ENCODE data around the gene ELMO1. TPM values are rescaled to one million over a fixed set of nuclear protein-coding genes. Genes with fewer than 3 reads are reported as not detected.

ELMO1 gene
- total RNA-seq, 1 experiment from 2014 or later = 7.8 TPM

DNA sequence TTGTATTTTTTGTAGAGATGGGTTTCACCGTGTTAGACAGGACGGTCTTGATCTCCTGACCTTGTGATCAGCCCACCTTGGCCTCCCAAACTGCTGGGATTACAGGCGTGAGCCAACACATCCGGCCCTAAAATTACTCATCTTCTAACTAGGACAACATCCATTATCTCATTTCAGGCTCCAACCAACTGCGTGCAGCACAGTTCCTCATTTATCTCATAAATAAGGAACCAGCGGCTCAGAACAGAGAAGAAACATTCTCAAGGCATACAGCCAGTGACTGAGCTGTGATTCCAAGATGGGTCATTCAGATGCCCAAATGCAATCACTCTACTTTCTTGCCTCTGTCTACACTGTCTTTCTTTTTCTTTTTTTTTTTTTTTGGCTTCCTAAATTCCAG is 356.1 kb downstream of the ELMO1 start:
- no peak overlapping the region for H2AFZ ChIP-seq (ENCODE audit: low read length)
- no peak for DNase-seq
- no peak overlapping the region for H4K8ac ChIP-seq (replicated peaks; ENCODE audit: insufficient read length, low read depth, low read length)
- H3K56ac ChIP-seq (ENCODE audit: insufficient read length, low read depth, low read length) = no peak overlapping the region
- no peak overlapping the region for H3K4me3 Mint-ChIP-seq
- peaks cover 0 to 3% of the 10 kb centered on the region in 2 experiments; a peak in 2 of 5 replicates for H3K9me3 Mint-ChIP-seq
- no peak overlapping the region for H3K14ac ChIP-seq (ENCODE audit: insufficient read depth, low read length)
- no peaks in the 10 kb centered on the region for H3K9me3 ChIP-seq (ENCODE audit: control insufficient read depth, low read depth, low read length)
- H2BK120ac ChIP-seq (ENCODE audit: low read depth, low read length, poor library complexity, severe bottlenecking) = no peak overlapping the region
- H3K18ac ChIP-seq (ENCODE audit: insufficient read length, low read depth, low read length) = no peak overlapping the region
- H3K27me3 Mint-ChIP-seq (ENCODE audit: low read depth) = no peaks in the 10 kb centered on the region
- WGBS (ENCODE audit: extremely low coverage, insufficient read length, low lambda C conversion rate) = no CpG with 5 or more reads among the region's 6 CpGs
- H3K23me2 ChIP-seq (ENCODE audit: insufficient read length, low read depth, low read length, poor library complexity, severe bottlenecking) = no peaks in the 10 kb centered on the region
- peaks cover 3% of the 10 kb centered on the region; the same call in 1 of the 2 replicates for H3K4me1 ChIP-seq (ENCODE audit: insufficient read depth, low read length)
- peaks cover 9 to 10% of the 10 kb centered on the region in 2 experiments for H3K4me1 Mint-ChIP-seq
- H3K79me1 ChIP-seq (ENCODE audit: insufficient read depth, low read depth, low read length, poor library complexity, severe bottlenecking) = no peaks in the 10 kb centered on the region
- no peak overlapping the region for H2BK5ac ChIP-seq (ENCODE audit: insufficient read length, low read length)
- no peak overlapping the region for H4K91ac ChIP-seq (ENCODE audit: insufficient read length, low read depth, low read length)
- H3K27ac ChIP-seq (ENCODE audit: insufficient read length, low read depth, low read length) = no peak overlapping the region
- no peak overlapping the region for H4K5ac ChIP-seq (ENCODE audit: insufficient read length, low read depth, low read length)
- H2AK5ac ChIP-seq (ENCODE audit: insufficient read length, low read length) = no peak overlapping the region
- no peak overlapping the region for H3T11ph ChIP-seq (ENCODE audit: low read length)
- no peak overlapping the region for H3K4ac ChIP-seq (ENCODE audit: low read depth, low read length)
- H3K79me2 ChIP-seq (ENCODE audit: insufficient read depth, low read length) = no peaks in the 10 kb centered on the region
- H2BK20ac ChIP-seq (ENCODE audit: low read depth, low read length, poor library complexity, severe bottlenecking) = no peak overlapping the region
- no peaks in the 10 kb centered on the region for H3K27me3 ChIP-seq (ENCODE audit: insufficient read depth, low read length)
- H4K20me1 ChIP-seq (ENCODE audit: control insufficient read depth, insufficient read depth, insufficient read length) = no peaks in the 10 kb centered on the region
- H3K36me3 Mint-ChIP-seq (ENCODE audit: insufficient read depth in 1 of 3, low read depth in 3 of 3) = peaks cover 0 to 3% (median 0%) of the 10 kb centered on the region in 3 experiments; a peak in 2 of 7 replicates
- H2BK12ac ChIP-seq (ENCODE audit: insufficient read length, low read depth, low read length) = no peak overlapping the region
- no peak overlapping the region for H3K9ac ChIP-seq (ENCODE audit: extremely low read depth, insufficient read length, low read length)
- H3K4me2 ChIP-seq (ENCODE audit: insufficient read depth, insufficient read length, low read length) = no peak overlapping the region
- TF ChIP-seq CTCF (conservative IDR thresholded peaks at IDR 0.05) = no peak
- H3K27ac Mint-ChIP-seq = no peak overlapping the region
- H3K23ac ChIP-seq (ENCODE audit: insufficient read length, low read depth, low read length) = no peak overlapping the region
- H2BK15ac ChIP-seq (ENCODE audit: low read depth, low read length) = no peak overlapping the region
